Right hindlimb (tissue), 1 donor: ENCODE data around the gene MARK3.
"Not testable (repeated sequence)": the region's sequence is repeated elsewhere in the genome, so short reads cannot be mapped to it uniquely, and the experiment has no call there.

Experiments used
- DNase-seq: peaks from one replicate; pipeline ENCODE4 v3.0.0-alpha.2; 2018

The MARK3 gene

DNA sequence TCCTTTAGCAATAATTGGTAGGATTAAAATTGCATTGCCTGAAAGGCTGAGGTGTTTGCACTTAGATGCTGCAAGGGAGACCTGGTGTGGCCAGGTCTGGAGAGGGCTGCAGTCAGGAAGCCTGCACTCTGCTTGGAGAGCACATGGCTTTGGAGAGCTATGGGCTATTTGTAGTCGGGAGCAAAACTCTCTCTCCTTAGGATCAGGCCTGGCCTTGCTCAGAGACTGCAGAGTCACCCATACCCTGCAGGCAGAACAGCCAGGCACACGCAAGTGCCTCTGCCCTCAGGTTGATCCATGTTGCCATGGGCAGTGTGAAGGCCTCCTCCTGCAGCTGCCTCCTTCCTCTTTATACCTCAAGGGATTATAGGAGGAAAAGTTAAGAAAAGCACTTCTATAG is 110.6 kb downstream of the MARK3 start:
- DNase-seq = no peak

DNA sequence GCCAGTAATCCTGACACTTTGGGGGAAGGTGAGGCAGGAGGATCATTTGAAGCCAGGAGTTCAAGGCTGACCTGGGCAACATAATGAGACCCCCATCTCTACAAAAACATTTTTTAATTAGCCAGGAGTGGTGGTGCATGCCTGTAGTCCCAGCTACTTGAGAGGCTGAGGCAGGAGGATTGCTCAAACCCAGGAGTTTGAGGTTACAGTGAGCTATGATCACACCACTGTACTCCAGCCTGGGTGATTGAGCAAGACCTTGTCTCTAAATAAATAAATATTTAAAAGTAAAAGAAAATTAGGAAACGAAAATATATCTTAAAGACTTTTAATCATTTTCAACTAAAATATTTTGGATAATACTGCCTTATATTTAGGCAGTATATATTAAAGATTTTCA is 111.6 kb downstream of the MARK3 start:
- no peak for DNase-seq

DNA sequence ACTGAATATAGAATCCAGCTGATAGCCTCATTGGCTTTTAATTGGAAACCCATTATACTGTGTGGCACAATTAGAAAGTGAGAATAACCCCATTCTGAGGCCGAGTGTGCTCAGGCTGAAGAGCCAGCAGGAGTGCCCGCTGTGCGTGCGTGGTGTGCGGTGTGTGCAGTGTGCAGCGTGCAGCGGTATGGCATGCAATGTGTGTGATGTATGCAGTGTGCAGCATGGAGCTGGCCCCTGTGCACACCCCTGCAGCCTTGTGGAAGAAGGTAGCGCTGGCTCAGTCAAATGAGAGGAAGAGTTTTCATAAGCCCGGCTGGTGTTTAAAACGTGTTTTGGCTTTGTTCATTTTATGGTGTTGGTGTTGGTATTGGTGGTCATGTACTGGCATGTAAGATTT is 114.5 kb downstream of the MARK3 start:
- DNase-seq = no peak

DNA sequence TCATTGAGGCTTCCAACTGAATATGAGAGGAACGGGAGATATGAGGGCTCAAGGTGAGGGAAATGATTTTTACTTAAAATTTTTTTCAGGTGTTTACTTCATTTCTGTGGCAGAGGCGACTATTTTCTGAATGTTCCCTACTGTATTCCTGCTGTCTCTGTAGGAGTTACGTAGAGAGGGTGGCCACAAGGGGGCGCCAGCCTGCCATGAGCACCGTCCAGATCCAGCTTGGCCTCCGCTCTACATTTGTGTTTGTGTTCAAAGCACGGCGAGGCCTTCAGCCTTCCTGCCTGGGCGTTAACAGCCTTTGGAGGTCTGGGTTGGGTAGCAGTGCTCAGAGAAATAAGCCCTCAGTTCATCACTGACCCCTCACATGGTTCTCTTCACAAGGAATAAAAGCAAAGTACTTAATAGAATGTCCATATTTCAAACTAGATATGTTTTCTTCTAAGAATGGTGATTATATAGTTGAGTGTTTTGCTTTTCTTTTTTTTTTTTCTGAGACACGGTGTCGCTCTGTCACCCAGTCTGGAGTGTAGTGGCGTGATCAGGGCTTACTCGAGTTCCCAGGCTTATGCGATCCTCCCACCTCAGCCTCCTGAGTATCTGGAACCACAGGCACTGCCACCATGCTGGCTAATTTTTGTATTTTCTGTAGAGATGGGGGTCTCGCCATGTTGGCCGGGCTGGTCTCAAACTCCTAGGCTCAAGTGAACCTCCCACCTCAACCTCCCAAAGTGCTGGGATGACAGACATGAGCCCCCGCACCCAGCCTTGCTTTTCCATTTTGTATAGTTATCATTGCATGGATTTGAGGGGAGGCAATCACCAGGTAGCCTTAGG is 115.2 kb downstream of the MARK3 start:
- DNase-seq = peak; percentile 89

DNA sequence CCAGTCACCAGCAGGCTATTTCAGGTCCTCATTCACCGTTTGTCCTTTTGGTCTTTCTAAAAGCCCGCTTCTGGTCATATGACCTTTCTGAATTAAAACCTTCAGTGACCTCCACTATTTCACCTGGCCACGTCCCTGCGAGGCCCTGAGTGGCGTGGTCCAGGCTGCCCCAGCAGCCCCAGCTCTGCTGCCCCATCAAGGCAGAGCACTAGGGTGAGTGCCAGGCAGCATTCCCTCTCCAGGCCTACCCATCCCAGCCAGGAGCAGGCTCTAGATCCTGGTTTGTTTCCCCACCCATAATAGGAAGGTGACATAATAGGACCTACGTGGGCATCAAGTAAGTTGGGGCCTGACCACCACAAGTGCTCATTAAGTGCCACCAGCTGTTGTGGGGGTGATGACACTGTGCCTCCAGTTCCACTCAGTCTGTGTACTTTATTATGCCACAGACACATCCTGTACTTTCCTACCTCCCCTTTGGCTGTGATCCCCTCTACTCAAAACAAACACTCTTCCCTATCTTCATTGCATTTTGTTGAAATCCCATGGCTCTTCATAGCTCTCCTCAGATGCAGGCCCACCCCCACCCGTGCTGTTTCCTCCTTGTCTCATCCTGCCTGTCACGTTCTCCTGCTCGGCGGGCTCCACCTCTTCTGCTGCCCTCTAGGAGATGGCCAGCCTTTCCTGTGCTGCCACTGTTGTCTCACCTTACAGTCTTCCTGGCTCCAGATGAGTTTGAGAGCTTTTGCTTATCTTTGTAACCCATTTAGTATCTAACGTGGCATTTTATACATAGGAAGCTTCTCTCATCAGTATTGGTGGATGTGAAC is 116.0 kb downstream of the MARK3 start:
- no peak for DNase-seq

DNA sequence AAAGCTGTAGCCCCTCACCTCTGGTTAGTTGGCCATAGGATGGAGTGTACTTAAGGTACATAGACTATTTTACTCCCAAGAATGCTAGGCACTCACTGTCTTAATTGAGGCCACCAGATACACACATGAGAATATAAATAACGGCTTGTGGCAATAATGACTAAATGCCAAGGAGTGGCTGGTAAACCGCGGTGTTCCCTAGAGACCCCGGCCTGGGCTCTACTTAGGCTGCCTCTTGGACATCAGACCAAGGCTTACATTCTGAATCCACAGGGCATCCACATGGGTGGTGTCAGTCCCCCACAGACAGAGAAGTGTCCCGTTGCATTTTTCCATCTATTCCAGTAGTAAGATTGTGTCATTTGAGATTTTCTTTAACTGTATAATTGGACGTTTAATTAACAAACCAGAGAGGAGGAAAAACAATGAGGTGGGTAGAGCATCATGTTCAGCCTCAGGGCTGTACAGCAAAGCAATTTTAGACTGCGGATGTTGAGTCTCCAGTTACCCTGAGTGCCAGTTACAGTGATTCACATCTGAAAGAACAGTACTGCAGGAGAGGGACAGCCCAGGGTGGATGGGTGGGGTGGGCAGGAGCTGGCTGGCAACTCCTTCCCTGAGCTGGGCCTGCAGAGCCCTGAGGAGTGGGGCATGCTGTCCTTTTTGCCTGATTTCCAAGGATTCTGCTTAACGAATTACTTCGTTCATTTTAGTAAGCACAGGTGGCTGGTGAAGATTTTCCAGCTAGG is 116.9 kb downstream of the MARK3 start:
- DNase-seq = no peak

DNA sequence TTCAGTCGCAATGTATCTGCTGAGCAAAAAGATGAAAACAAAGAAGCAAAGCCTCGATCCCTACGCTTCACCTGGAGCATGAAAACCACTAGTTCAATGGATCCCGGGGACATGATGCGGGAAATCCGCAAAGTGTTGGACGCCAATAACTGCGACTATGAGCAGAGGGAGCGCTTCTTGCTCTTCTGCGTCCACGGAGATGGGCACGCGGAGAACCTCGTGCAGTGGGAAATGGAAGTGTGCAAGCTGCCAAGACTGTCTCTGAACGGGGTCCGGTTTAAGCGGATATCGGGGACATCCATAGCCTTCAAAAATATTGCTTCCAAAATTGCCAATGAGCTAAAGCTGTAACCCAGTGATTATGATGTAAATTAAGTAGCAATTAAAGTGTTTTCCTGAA is 117.7 kb downstream of the MARK3 start:
- no peak for DNase-seq

DNA sequence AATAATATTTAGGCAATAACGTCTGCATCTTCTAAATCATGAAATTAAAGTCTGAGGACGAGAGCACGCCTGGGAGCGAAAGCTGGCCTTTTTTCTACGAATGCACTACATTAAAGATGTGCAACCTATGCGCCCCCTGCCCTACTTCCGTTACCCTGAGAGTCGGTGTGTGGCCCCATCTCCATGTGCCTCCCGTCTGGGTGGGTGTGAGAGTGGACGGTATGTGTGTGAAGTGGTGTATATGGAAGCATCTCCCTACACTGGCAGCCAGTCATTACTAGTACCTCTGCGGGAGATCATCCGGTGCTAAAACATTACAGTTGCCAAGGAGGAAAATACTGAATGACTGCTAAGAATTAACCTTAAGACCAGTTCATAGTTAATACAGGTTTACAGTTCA is 118.1 kb downstream of the MARK3 start:
- DNase-seq = no peak

DNA sequence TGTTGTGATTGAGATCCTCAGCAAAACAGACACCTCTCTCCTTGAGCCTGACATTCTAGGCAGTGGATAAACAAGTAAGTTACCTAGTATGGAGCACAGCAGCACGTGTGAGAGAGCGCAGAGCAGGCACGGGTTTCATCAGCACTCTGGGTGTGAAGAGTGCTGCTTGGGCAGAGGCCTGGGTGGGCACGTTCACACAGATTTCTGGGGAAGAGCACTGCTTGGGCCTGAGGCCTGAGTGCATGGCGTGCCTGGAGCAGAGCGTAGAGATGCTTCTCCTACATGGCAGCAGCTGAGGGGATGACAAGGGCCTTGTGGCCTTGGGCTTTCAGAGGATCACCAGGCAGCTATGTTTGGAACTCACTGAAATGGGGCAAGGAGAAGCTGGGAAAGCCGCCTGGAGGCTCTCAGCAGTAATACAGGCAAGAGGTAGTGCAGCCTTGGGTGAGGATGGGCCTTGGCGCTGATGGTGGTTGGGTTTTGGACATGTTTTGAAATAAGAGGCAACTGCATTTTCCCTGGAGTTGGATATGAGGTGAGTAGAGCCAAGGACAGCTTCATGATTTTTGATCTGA is 119.9 kb downstream of the MARK3 start:
- no peak for DNase-seq

DNA sequence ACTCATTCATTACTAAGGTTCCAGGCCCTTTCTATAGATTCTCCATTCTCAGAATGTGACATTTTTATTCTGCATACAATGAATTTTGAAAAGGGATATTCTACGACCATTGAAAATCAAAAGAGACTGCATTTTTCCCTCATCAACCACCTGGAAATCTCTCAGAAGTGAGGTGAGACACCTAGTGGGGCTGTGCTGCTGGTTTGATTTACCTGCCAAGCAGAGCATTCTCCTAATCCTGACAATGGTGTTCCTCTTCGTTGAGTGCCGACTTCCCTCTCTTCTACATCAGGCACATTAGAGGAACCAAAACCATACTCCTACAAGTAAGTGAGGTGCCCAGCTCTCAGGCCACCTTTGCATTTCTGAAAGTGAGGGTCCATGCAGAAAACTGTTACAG is 122.5 kb downstream of the MARK3 start:
- DNase-seq = no peak

DNA sequence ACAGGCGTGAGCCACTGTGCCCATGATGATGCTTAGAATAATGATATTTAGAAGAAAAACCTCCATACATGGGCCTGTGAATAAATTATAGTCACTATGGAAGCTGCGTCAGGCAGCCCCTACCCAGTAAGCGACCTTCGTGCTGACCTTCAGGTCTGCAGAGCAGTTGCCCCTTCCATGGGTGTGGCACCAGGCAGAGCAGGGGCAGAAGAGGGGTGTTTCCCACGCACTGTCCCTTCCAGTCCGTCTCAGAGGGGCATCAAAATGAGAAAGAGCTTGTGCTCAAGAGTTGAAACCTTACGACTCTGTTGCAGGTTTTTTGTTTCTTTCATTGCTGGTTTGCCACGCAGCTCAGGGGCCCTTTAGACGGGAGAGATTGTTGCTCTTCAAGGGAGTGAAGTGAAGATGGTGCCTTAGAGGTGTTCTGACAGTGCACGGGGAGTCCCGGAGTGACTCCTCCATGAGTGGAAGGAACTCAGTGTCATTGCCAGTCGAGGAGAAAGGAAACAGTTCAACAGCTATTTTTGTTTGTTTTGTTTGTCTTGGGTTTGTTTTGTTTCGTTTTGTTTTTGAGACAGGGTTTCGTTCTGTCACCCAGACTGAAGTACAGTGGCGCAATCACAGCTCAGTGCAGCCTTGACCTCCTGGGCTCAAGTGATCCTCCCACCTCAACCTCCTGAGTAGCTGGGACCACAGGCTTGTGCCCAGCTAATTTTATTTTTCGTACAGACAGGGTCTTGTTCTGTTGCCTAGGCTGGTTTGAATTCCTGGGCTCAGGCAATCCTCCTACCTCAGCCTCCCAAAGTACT is 123.5 kb downstream of the MARK3 start:
- no peak for DNase-seq

DNA sequence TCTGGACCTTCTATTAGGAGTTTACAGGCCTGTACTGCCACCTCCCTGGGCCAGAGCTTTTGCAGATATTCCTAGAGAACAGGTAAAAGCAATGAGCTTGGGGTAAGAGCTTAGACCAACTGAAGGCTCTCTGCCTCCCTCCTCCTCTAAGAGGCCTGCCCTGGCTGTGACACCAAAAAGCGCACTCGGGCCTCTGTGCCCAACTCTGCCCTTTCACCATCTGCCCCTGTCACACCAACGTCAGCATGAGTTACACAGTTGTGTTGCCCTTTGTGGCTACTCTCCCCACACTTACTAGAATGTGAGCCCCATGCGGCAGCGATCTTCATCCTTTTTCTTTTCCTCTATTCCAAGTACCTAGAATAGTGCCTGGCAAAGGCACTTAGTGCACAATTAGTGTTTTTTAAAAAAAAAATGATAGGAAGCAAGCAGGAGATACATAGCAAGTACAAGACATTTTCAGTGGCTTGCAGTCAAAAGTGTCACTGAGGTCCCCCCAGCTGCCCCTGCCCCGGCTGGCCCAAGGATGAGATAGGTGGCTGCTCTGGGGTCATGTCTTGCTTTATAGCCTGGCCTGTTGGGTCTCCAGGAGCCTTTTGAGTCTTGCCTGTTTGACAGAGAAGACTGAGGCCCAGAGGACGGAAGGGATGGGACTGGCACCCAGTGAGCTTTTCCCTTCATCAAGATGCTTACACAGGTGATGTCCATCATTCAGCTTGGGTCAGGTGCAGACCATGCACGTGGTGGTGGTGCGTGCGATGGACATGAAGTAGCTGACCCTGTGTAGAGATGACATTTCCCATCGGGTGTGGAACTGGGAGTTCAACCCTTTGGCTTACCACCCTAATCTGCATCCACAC is 124.9 kb downstream of the MARK3 start:
- DNase-seq = no peak

DNA sequence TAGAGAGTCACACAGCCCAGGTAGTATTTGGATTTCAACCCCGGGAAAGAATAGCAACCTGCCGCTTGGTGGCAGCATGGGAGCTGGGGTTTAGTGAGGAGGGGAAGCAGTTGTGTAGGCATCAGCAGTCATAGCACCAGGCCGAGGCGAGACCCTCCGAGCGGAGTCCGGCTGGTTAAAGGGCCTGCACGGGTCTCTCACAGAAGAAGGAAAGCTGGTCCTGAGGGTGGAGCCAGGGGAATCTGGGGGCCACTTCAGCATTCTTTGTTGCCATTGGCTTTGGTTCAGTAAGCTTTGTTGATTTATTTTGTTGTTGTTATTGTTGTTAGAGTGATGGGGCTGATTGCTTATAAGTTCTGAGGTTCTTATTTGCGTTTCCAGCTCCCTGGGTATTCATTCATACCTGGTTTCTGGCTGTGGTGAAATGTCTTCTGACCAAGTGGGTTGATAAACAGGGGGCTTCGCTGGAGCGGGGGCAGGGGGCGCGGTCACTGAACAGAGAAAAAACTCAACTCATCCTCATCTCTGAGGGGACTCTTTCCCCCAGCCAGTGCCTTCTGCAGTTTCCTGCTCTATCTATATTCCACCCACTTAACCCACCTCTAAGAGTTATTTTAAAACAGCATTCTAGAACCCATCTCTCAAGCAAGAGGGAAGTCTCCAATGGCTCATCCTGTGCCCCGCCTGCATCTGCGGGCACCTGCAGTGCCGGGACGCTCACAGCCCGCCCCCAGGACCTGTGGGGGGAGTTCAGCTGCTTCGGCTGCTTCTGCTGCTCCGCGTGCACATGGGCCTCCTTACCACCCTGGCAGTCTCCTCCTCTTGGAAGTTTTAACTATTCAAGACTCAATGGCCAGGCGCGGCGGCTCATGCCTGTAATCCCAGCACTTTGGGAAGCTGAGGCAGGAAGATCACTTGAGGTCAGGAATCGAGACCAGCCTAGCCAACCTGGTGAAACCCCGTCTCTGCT is 125.8 kb downstream of the MARK3 start:
- no peak for DNase-seq

DNA sequence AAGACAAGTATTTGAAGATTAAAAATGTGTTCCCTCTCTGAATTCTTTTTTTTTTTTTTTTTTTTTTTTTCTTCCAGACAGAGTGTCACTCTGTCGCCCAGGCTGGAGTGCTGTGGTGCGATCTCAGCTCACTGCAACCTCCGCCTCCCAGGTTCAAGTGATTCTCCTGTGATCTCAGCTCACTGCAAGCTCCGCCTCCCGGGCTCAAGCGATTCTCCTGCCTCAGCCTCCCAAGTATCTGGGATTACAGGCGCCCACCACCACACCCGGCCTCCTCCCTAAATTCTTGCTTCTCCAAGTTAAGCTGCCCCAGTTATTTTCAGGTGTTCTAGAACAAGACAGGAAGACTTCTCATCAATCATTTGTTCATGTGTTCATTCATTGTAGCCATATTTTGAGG is 127.0 kb downstream of the MARK3 start:
- DNase-seq = not testable (repeated sequence)

DNA sequence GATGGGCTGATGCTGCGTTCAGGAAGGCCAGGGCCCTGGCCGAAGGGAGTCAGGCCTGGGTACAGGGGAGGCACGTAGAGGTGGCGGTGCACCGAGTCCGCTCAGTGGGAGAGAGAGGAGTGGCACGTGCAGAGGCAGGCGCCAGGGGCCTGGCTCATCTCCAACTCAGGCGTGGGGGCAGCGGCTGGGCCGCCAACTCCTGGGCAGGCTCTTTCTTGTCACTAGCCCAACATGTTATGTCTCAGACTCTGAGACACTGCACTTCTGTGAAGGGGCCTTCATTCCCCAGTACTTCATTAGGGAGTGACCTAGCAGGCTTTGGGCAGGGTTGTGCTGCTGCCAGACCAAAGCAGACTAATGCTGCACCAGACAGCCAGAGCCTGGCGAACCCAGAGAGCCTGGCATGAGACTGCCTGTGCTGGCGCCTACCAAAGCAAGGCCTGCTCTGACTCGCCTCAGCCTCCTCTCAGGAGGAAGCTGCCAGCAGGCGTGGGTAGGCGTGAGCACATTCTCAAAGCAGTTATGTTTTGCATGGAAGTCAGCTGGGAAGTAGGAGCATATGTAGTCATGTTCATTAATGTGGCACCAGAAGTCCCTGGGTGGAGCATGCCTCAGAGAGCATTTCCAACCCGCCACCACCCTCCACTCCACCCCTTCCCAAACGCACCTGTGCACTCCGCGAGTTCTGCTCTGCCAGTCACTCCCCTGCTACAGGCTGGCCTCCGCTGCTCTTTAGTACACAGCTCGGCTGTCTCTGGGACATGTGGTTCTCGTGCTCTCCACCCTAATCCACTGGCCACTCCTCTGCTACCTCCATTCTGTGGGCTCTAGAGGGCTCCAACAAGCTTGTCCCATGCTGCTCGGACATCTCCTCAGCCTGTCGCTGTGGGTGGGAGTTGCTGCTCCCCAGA is 127.7 kb downstream of the MARK3 start:
- DNase-seq = no peak

DNA sequence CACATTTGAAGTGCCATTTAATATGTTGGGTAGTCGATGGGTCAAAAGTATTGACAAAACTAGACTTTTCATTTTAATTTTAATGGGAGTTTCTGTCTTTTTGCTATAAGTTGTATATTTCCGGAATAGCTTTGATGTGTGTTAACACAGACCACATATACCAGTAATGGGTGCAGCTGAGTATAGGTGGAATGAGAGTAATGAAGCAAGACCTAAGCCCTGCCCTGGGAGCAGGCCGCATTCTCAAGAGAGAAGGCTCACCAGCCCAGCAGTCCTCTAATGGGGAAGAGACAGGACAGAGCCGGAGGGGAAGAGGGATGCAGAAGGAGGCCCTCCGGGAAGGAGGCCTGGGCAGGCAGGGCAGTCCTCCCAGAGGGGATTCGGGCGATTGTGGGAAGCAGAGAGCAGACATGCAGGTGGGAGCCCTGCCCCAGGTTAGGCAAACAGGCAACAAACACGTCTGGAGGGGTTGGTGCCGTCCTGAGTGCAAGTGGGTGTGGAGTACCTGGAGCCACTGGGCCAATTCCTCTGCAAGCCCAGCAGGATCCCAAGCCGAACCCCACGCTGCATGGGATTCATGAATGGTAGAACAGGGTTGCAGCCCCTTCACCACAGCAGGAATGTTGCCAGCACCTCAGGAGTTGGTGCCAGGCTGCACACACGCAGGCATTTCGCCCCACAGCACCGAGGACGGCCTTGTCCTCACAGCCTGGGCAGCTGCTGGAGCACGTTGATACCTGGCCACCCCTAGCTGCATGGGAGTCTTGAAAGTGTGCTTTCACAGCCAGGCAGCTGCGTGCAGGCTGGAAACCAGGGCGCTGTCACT is 129.6 kb downstream of the MARK3 start:
- DNase-seq = no peak

DNA sequence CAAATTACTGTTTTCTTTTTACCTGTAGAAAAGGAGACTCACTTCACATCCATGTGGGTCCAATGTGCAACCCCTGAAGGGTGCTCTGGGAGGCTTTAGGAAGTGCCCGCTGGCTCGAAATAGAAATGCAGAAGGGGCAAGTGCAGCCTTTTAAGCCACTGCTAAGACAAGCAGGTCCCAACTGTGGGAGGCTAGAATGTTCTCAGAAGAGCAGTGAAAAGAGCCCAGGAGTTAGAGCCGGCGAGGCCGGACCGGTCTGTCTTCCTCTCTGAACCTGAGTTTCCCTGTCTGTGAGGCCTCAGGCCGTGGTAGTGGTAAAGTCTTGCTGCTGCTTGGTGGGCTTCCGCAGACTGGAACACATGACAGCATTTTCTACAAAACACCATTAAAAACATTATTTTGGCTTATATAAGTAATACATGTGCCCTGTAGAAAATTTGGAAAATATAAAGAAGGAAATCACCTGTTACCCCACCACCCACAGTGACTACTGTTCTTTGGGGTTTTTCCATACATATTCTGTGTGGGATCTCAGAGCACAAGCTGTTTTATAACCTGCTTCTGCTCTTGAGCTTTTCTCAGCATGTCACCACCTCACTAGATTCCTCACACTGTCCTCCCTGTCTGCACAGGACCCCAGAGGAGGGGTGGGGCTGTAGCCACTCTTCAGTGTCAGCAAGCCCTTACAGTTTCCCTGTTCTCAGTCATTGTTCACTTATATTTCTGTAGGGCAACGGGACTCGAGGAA is 131.4 kb downstream of the MARK3 start:
- DNase-seq = no peak
